DMS153 treated with DMSO at 0.1 percent for 48 hours (cell line): ENCODE data around the gene TMEM141.
"Not testable (repeated sequence)": the region's sequence is repeated elsewhere in the genome, so short reads cannot be mapped to it uniquely, and the experiment has no call there.

ENCODE experiments used
- DNase-seq: peaks from one replicate; lab custom pipeline; 2025; ENCODE audit not compliant: unreplicated experiment; lab: John Stamatoyannopoulos, UW

Gene TMEM141

DNA sequence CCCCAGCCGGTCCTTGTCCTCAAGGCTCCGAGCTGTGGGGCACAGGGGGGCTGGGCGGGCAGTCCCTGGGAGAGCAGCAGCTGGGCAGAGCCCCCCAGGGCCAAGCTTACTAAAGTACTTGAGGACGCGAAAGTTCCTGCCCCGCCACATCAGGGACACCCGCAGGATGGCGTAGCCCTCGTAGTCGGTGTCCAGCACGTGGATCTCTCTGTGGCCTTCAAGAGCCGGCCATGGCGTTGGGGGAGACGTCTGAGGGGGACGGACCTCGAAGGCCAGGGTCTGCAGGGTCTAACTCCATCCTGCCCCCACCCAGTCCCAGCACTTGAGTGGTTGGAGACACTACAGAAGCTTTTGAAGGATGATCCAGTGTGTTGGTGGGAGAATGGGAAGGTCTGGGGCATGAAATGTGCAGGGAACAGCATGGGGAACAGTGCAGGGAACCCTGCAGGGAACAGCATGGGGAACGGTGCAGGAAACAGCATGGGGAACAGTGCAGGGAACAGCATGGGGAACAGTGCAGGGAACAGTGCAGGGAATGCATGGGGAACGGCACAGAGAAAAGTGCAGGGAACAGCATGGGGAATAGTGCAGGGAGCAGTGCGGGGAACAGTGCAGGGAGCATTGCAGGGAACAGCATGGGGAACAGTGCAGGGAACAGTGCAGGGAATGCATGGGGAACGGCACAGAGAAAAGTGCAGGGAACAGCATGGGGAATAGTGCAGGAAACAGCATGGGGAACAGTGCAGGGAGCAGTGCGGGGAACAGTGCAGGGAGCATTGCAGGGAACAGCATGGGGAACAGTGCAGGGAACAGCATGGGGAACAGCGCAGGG, 35.6 kb upstream of the TMEM141 start:
- not testable (repeated sequence) for DNase-seq

DNA sequence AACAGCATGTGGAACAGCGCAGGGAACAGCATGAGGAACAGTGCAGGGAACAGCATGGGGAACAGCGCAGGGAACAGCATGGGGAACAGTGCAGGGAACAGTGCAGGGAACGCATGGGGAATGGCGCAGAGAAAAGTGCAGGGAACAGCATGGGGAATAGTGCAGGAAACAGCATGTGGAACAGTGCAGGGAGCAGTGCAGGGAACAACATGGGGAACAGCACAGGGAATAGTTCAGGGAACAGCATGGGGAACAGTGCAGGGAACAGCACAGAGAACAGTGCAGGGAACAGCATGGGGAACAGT, 35.1 kb upstream of the TMEM141 start:
- DNase-seq = no peak

DNA sequence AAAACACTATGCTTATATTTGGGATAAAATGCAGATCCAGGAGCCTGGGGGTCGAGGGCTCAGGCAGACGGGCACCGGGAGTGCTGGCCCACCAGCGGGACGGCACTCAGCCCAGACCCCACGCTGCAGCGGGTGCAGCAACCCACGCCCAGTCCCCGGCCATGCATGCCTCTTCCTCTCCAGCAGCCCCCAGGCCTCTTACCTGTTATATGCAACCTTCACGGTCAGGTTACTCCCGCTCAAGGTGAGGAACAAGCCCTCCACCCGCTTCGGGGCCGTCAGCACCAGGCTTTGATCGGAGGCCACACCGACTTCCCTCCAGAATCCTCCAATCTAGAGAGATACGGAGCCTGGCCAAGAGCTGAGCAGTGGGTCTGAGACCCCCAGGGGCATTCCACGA, 34.3 kb upstream of the TMEM141 start:
- DNase-seq = no peak

DNA sequence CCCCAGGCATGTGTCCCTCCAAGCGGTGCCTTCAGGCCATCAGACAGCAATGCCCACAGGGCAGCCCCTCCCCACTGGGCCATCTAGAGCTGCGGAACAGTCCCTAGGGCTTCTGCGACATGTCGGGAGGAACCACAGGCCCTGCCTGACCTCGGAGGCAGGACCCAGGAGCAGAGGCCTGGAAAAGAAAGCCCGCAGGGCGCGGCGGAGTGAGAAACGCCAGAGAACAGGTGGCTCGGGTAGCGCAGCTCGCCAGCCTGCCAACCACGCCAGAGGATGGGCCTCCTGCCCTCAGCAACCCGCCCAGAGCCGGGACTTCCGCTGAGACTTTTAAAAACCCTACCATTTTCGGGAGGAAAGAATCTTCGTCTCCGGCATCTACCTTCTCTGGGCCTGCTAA, 33.8 kb upstream of the TMEM141 start:
- DNase-seq = no peak

DNA sequence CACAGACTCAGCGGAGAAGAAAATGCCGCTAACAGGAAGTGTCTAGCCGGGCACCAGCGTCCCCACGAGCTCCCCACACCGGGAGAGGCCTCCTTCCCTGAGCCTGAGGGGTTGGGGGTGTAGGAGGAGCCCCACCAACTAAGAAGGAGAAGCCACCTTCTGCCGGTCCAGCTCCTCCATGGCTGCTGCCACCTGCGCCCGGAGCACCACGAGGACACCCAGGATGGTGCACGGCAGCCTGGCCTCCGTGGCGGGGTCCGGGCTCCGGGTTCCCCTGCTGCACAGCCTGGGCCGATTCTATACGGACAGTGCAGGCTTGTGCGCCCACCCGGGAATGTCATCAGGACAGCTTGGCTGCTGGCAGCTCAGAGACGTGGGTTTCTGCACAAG, 33.4 kb upstream of the TMEM141 start:
- DNase-seq = no peak

DNA sequence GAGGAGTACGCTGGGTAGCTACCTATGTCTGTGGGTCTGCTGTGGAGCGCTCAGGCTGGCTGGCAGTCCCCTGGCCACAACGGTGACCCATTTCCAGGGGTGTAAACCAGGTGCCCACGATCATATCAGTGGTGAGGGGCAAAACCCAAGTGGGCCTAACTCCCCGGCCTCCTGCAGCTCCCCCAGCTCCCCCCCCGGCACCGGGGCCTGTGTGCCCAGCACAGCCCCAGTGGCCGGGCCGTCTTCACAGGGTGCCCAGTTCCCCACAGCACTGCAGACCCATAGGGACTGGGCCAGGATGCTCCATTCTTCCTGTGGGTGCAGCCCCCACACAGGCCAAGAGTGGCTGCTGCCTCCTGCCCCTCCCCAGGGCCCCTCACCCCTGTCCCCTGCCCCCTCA, 32.1 kb upstream of the TMEM141 start:
- no peak for DNase-seq

DNA sequence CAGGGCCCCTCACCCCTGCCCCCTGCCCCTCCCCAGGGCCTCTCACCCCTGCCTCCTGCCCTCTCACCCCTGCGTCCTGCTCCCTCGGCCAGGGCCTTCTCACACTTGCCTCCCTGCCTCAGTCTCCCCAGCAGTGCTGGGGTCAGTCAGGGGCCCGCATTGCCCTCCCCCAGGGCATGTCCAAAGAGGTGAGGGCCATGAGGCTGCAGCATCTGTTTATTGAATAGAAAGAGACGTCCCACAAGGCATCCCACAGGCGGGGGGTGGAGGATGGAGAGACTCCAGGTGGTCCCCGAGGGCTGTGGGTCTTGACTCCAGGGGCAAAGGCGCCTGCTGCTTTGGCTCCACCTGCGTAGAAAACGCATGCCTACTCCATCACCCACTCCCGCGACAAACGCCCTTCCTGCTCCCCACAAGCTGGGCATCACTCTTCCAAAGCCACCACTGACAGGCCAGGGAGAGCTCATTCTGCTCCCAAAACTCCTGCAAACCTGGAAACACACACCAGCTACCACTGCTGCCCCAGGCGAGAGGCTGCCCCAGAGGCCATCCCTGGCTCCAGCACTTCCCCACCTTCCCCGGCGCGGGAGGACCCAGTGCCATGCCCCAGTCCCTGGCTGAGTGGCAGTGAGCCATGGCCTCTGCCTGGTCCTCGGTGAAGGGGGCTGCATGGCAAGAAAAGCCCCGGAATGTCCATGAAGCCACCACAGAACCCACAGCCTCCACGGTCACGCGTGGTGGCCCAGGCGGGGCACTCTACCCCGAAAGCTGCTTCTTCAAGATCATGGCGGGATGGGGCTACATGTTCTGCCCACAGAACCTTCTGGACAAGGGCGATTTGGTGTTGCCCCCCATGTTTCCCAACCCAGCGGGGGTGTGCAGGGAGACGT, 31.5 kb upstream of the TMEM141 start:
- no peak for DNase-seq

DNA sequence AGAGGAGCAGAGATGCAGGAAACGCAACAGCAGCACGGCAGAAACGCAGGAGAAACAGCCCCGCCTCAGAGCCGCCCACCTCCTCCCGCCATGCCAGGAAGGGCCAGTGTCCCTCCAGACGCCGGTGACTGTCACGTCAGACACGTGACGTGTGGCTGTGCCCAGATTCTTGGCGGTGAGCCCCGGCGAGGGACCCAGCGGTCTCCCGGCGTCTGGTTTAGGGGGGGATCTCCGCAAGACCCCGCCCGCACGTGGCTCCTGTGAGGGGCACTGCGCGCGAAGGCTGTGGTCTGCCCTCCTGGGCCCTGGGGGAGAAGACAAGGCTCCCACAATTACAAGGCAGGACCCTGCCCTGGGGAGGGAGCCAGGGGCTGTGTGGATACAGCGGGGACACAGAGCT, 30.7 kb upstream of the TMEM141 start:
- no peak for DNase-seq

DNA sequence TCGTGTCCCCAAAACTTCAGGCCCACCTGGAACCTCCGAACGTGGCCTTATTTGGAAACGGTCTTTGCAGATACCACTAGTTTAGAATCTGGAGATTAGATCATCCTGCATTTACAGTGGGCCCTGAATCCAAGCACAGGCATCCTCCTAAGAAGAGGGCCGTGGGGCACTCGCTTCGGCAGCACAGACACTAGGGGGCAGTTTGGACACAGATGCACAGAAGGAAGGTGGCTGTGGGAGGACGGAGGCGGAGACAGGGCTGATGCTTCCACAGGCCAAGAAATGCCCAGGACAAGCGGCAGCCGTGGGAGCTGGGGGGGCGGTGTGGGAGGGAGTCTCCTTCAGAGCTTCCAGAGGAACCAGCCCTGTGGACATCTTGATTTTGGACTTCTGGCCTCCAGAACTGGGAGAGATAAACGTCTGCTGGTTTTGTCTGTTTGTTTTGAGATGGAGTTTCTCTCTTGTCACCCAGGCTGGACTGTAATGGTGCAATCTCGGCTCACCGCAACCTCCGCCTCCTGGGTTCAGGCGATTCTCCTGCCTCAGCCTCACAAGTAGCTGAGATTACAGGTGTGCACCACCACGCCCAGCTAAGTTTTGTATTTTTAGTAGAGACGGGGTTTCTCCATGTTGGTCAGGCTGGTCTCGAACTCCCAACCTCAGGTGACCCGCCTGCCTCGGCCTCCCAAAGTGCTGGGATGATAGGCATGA, 30.2 kb upstream of the TMEM141 start:
- DNase-seq = peak; percentile 10

DNA sequence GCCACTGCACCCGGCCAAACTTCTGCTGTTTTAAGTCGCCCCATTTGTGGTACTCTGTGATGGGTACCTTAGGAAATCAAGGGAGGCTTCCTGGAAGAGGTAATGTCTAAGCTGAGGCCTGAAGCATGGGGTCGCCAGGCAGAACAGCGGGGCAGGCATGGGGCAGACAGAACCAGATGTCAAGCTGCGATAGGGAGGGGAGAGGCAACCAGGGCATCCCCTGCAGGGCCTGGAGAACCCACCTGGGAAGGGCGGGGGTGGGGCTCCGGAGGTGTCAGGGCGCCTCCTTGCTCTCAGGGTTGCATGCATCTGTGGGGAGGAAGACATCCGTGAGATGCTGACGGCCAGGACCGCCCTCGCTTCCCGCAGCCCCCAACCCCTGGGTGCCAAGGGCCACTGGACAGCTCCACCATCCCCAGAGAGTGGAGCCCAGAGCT, 29.6 kb upstream of the TMEM141 start:
- no peak for DNase-seq

DNA sequence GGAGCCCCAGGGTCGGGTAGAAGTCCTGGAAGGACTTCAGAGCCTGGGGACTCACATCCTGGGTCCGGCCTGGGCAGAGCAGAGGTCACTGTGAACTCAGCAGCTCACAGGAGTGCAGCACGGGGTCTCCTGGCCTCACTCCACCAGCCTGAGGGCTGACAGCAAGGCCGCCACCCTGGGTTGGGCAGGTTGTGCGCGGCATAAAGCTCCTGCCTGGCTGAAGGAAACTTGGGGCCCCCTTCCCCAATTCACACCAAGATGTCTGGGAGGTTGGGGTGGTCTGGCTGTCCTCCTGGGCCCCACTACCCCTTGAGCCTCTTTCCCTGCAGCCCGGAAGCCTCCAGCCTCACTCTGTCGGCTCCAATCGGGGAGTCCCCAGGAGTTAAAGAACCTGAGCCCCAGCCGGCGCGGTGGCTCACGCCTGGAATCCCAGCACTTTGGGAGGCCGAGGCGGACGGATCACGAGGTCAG, 28.9 kb upstream of the TMEM141 start:
- no peak for DNase-seq

DNA sequence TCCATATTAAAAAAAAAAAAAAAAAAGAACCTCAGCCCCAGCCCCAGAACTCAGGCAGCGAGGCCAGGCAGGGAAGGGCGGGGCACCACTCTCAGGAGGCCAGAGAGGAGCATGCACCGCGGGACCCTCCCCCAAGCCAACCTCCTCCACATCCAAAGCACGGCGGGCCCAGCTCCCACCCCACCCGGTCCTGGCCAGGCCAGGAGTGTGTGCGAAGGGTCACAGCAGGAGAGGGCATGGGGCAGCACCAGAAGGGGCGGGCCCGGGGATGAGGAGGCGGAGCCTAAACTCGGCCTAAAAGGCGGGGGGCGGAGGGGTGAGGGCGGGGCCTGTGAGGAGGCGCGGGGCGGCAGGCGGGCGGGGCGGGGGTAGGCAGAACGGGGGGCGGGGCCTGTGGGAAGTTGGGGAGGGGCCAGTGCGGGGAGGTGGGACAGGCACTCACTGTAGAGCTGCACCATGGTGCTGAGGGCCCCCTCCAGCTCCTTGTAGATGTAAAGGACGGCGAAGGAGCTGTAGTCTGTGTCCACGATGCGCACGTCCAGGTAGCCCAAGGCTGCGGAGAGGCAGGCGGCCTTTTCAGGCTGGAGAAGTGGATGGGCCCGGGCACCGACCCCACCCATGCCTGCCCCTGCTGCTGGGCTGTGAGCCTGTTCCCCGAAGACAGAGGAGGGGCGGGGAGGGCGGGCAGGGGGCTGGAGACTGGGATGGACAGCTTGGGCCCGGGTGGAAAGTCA, 28.1 kb upstream of the TMEM141 start:
- peak; percentile 51 for DNase-seq

DNA sequence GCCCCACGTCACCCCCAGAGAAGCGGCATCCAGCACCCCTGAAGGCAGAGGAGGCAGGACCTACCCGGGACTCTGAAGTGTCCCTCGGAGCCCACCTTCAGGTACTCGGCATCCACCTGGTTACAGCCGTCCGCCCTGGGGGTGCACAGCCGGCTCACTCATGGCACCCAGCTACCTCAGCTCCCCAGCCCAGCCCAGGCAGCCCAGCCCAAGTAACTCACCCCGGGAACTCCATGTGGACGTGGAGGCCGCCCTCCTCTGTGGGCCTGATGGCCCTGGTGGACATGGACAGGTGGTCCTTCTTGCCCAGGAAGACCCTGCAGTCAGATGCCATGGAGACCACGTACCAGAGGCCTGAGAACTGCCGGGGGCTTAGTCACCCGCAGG, 27.5 kb upstream of the TMEM141 start:
- no peak for DNase-seq

DNA sequence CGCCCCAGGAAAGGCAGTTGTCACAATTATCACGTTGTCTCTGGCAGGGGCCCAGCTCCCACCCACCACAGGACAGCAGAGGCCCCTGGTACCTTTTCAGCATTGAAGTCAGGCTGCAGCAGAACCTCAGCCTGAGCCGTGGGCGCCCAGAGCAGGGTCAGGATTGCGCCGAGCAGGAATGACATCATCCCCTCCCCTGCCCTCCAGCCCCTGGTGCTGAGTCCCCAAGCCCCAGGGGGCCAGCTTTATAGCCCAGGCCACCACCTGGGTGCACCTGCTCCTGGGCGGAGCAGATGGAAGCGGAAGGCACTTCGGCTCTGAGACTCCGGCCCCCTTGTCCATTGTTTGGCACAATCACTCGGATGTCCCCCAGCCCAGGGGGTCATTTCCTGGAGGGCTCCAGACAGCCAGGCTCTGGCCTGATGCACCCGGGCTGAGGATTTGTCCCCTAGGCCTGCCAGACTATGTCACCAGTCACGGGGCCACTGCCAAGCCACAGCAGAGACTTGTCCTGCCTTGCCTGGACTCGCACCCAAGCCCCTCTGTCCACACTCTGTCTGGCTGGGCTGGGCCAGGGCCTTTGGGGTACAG, 26.7 kb upstream of the TMEM141 start, which contains the start of gene LCN15:
Gene LCN15 (minus strand): TSS at position 218 of the 591 bp plus-strand sequence. CDS start 30 bp downstream, at position 188.
- DNase-seq = peak; percentile 23

DNA sequence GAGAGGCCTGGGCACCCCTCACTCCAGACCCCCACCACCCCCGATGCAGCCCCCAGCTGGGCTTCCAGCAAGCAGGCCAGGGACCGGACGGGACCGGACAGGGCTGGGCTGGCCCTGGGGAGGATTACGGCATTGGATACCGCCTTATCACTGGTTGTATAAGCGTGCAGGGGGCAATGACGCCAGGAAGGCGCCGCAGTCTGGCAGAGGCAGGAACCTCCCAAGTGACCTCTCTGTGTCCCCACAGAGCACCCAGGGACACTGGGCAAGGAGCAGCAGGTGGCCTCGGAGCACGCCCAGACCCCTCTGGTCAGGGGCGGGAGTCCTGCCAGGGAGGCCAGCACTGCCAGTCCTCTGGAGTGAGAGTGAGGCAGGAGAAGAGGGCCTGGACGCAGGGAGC, 26.1 kb upstream of the TMEM141 start:
- DNase-seq = no peak

DNA sequence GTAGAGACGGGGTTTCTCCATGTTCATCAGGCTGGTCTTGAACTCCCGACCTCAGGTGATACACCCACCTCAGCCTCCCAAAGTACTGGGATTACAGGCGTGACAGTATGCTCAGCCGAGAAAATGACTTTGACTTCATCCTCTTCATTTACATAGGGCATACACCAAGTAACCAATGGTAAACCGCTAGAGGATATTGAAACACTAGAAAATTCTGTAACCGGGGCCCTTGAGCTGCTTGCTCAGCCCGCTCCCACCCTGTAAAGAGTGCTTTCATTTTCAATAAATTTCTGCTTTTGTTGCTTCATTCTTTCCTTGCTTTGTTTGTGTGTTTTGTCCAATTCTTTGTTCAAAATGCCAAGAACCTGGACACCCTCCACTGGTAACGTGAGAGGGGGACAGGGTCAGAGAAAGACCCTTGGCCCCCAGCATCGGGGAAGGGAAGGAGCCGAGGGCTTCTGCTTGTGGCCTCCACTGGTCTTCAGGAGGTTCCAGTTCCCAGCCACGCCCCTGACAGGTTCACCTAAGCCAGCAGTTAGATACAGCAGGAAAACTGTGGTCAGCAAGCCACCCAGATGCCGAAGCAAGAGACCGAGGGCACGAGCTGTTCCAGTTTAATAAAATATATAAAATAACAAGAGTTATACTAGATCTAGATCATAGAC, 25.3 kb upstream of the TMEM141 start:
- DNase-seq = not testable (repeated sequence)

DNA sequence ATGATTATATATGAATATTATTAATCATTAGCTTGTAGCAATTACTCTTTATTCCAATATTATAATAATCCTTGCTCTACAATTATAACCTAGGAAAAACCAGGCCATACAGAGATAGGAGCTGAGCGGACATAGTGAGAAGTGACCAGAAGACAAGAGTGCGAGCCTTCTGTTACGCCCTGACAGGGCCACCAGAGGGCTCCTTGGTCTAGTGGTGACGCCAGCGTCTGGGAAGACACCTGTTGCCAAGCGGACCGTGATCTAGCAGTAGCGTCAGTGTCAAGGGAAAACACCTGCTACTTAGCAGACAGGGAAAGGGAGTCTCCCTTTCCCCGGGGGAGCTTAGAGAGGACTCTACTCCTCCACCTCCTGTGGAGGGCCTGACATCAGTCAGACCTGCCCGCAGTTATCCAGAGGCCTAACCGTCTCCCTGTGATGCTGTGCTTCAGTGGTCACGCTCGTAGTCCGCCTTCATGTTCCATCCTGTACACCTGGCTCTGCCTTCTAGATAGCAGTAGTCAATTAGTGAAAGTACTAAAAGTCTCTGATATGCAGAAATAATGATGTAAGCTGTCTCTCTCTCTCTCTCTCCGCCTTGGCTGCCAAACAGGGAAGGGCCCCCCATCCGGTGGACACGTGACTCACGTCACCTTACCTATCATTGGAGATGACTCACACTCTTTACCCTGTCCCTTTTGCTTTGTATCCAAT, 24.6 kb upstream of the TMEM141 start:
- not testable (repeated sequence) for DNase-seq

DNA sequence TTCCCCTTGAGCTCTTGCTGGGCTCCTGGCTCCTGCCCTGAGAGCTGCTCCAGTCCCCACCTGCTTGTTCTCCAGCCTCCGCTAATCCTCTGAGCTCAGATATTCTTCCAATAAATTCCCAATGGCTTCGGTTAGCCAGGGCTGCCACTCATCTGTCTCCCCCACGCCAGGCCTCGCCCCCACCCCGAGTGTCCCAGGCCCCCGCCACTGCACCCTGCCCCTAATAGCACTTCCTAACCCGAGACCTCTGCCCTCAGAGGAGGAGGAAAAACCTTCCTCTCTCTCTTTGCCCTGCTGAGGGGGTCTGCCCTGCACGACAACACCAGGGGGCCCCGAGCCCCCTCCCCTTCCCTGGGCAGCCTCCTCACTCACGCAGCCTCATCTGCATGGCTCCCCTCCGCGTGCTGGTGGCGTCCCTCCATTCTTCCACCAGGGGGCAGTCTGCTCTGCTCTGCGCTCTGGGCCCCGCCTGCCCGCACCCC, 21.4 kb upstream of the TMEM141 start:
- DNase-seq = no peak

DNA sequence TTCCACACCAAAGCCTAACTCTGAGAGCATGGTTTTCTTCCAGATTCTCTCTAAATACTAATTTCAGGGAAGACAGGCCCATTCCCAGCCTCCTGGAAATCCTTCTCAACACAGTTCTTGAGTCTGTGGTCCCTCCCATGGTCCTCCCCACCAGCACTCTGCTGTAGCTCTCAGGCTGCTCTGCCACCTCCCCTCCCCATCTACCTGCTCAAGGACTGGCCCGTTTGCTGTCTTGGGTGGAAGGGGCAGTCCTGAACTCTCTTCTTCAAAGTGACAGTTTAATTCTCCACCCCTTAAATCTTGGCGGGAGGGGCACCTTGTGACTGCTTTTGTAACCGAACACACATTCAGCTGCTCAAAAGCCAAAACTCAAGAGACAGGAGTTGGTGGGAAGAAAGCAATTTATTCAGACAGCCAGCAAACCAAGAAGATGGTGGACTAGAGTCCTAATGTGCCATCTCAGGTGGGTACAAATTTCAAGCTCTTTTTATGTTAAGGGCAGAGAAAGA, 19.2 kb upstream of the TMEM141 start:
- no peak for DNase-seq
